HS-27A (cell line): ENCODE measurements around the gene ZDHHC20.
"Not testable (repeated sequence)": the region's sequence is repeated elsewhere in the genome, so short reads cannot be mapped to it uniquely, and the experiment has no call there.

ENCODE experiments used
- DNase-seq: peaks from one replicate; pipeline ENCODE4 v3.0.0-alpha.2; 2012; ENCODE audit warnings: low read depth, missing footprints

ZDHHC20 gene

DNA sequence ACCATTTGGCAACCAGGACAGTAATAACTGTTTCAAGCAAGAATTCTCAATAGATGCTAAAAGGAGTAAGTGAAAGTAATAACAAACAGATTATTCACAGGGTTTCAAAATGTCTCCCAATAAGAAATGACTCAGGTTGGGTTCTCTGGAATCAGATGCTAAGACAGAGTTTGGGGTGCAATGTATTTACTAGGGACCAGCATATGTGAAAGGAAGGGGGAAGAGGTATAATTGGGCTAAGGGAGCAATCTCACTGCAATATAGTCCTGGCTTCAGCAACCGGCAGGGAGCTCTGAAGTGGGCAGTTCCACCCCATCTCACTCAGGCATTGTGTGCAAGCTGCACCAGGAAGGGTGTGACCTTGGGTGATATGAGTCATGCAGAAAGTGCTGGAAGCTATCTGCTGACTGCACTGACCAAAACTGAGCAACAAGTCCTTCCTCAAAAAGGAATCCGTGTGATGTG is 23.4 kb downstream of the ZDHHC20 start:
- DNase-seq = peak; percentile 36

DNA sequence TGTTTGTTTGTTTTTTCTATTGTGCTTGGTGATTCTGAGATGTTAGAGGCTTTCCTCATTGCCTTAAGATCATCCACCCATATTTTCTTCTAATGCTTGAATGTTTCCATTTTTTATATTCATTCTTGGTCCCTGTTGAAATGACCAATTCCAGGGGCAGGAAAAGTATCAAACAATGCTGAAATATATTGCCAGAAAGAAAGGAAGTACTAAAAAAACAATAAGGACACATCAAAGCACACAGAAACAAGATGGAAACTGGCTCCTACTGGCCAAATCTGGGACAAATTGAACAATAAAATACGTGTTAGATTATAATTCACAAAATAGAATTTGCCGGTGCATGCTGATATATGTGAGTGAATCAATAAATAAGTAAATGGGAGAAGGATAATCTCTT is 23.9 kb downstream of the ZDHHC20 start:
- no peak for DNase-seq

DNA sequence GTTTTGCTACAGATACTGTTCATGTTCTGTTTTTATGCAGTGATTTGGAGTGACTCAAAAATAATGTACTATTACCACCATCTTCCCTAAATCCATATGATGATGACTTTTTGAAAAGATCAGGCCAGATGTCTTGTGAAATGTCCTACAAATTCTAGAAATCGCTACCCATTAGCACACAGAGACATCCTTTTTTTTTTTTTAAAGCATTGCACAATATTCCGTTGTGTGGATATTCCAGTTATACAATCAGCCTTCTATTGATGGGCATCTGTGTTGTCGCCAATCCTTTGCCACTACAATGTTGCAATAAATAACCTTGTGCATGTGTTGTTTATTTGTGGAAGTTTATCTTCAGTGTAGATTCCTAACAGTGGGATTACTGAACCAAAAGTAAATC is 24.5 kb downstream of the ZDHHC20 start:
- DNase-seq = no peak

DNA sequence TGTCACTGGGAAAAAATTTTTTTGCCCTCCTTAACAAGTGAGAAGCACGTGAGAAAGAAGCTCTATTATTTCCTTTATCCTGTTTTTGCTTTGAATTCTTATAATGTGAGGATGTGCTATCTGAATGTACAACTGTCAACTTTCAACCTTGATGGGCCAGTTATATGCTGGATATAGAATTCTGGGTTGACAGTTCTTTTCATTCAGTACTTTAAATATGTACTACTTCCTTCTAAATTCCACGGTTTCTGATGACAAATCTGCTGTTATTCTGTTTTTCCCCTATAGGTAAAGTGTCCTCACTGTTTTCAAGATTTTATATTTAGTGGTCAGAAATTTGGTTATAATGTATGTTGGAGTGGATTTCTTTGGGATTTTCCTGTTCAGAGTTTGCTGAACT is 29.9 kb downstream of the ZDHHC20 start:
- no peak for DNase-seq

DNA sequence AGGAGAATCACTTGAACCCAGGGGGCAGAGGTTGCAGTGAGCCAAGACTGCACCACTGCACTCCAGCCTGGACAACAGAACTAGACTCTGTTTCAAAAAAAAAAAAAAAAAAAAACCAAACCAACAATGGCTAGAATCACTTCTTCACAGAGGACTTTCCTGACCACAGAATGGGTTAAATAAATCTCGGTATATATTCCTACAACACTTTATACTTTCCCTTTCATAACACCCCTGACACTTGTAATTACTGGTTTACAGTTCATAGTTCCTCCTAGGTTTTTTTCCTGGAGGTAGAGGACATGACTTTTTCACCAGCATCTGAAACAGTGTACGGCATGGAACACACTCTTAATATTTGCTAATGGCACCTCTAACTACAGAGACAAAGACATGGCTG is 31.4 kb downstream of the ZDHHC20 start:
- DNase-seq = no peak

- DNase-seq = no peak
Measured at GRCh38 chr13:21426238-21426637, 32.9 kb downstream of the ZDHHC20 start.

DNA sequence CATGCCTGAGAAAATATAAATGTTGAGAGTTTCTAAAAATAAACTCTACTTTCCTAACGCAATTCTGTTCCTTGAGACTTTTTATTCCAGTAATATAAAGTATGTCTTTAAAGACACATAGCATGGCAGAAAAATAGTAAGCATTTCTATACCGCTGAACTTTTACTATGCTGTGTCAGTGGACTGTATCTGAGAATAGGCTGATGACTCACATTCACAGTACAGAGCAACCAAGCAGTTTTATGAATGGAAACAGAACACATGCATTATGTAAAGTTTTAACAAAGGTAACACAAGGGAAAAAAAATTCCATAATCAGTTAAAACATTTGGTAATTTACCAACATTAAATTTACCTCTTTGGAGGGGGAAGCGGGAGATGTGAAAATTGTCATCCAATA is 38.4 kb downstream of the ZDHHC20 start:
- no peak for DNase-seq

DNA sequence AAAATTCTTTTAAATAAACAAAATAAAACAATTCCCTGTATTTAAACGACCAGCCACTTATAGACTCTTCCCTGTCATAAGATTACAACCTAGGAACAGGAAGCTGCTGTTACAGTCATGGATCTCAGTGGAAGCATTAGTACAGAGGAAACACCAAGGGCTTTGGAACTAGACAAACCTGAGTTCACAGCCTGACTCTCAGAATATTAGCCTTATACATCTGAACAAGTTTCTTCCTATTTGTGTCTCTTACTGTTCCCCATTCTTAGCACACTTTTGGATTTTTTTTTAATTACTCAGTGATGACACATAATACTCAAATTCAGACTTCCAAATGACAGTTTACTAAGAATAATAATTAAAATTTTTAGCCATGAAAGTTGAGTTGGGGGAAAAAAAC is 46.1 kb downstream of the ZDHHC20 start:
- no peak for DNase-seq

- DNase-seq = not testable (repeated sequence)
Measured at GRCh38 chr13:21410453-21410852, 48.6 kb downstream of the ZDHHC20 start.

GRCh38 chr13:21405309-21405708 is 53.8 kb downstream of the ZDHHC20 start:
- DNase-seq = no peak

GRCh38 chr13:21402586-21403307 is 56.4 kb downstream of the ZDHHC20 start:
- DNase-seq = no peak

GRCh38 chr13:21399741-21400140 is 59.4 kb downstream of the ZDHHC20 start:
- no peak for DNase-seq

DNA sequence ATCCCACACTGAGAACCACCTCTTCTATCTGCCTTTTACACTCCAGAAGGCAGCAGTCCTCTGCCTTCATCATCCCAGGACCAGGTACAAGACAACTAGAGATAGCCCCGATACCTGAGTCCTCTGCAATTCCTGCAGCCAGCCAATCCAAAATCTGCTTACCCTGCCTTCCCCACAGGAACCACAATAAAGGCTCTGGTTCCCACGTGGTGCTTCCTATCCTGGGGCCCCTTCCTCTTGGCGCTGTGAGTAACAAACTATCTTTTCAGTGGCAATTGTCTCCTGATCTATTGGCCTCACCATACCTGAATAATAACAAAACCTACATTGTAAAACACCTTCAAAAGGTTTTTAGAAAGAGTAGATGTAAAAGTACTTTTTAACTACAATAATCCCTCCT is 63.1 kb downstream of the ZDHHC20 start:
- no peak for DNase-seq

- no peak for DNase-seq
Measured at GRCh38 chr13:21389124-21389523, 70.0 kb downstream of the ZDHHC20 start.

DNA sequence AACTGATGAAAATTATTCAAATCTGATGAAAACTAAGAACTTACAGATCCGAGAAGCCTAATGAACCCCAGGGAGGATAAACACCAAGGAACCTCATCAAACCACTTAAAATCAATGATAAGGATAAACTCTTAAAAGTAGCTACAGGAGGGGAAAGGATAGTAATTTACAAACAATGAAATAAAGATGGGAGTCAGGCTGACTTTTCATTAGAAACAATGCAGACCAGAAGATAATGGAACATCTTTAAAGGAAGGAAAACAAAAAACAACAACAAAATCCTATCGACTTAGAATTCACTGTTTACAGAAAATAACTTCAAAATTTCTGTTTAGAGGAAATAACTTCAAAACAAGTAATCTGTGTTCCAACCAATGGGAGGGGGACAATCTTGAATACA is 73.4 kb downstream of the ZDHHC20 start:
- DNase-seq = no peak

- no peak for DNase-seq
Measured at GRCh38 chr13:21383090-21383489, 76.0 kb downstream of the ZDHHC20 start.

DNA sequence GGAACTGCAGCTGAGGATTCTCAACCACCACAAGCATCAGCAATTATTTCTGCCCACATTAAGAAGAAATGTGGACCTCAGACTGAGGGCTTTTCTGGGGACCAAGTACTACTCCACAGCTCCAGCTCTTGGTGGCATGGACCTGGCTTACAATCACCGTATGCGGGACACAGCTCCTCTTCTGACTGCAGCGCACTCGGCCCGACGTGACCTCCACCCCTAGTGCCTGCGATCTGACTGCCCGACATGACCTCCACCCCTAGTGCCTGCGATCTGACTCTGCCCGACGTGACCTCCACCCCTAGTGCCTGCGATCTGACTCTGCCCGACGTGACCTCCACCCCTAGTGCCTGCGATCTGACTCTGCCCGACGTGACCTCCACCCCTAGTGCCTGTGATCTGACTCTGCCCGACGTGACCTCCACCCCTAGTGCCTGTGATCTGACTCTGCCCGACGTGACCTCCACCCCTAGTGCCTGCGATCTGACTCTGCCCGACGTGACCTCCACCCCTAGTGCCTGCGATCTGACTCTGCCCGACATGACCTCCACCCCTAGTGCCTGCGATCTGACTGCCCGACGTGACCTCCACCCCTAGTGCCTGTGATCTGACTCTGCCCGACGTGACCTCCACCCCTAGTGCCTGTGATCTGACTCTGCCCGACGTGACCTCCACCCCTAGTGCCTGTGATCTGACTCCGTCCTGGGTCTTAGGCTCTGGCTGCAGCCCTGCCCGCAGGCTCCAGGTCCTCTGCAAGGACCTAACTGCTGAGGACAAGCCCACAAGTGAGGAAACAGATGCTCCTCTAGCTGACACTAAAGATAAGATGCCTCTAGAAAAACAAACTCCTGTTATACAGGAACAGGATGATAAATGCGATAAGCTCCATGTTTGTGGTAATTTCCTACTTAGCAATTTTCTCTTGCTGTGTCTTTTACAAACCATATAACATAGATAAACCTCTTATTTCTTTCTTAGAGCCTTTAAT is 81.8 kb downstream of the ZDHHC20 start:
- not testable (repeated sequence) for DNase-seq

- no peak for DNase-seq
Measured at GRCh38 chr13:21372530-21372929, 86.6 kb downstream of the ZDHHC20 start.

- no peak for DNase-seq
Measured at GRCh38 chr13:21371011-21371410, 88.1 kb downstream of the ZDHHC20 start.

DNA sequence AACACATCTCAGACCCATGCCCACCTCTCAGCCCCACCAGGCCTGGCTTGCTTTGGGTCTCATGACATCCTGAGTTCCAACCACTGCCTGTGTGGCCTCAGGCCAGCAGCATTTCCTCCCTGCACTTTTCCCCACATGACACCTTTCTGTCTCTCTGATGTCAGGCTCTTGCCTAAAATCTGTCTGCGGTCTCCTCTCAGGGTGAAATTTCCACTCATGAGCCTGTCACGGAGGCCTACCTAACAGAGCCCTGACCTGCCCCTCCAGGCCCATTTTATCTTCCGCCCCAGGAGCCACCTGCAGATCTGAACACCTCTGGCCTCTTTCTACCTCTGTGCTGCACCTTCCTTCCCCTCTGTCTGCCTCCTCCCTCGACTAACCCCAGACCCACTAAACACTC is 93.5 kb downstream of the ZDHHC20 start:
- DNase-seq = no peak

DNA sequence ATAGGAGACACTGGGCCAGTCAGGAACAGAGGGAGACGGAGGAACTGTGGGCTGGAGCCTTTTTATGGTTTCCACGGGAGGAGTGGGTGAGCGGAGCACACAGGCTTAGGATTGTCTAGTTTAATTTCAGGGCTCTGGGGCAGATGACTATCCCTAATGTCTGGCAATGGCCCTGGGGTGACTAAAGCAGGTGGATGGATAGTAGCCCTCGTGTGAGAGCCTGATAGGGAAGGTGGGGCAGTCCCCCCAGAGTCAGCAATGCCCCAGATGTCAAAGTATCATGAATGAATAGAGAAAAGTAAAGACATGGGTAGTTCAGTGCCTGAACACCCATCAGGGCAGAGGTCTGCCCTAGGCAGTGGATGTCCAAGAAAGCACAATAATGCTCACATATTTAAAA is 94.2 kb downstream of the ZDHHC20 start:
- no peak for DNase-seq

DNA sequence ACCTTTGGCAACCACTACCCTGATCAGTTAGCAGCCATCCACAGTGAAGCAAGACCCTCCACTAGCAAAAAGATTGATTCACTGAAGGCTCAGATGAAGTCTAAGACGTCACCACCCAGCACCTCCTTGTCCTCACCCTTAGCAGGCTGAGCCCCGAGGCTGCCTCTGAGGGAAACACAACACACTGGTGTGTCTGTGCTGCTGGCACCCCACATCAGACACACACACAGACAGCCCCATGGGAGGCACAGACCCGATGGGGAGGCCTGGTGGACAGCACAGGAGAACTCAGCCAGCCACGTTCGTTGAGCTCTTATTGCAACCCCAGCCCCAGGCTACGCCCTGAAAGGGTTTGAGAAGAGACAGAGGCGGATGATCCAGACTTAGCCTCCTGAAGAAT is 94.7 kb downstream of the ZDHHC20 start:
- no peak for DNase-seq

DNA sequence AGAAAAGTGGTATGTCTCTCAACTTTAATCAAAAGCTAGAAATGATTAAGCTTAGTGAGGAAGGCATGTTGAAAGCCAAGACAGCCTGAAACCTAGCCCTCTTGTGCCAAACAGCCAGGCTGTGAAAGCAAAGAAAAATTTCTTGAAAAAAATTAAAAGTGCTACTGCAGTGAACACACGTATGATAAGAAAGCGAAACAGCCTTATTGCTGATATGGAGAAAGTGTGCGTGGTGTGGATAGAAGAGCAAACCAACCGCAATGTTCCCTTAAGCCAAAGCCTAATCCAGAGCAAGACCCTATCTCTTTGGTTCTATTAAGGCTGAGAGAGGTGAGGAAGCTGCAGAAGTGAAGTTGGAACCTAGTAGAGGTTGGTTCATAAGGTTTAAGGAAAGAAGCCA is 96.4 kb downstream of the ZDHHC20 start:
- no peak for DNase-seq
